Measurements from ENCODE around the gene C16orf89. TPM values are rescaled to one million over a fixed set of nuclear protein-coding genes. Genes with fewer than 3 reads are reported as not detected.
A peak's percentile ranks its signal among the peaks of the same experiment; 100 is the strongest.

The C16orf89 gene
- total RNA-seq, 1 donor from 2014 or later, result 2.9 TPM

GRCh38 chr16:5016967-5017677 lies 48.6 kb downstream of the C16orf89 start:
- intact Hi-C loops (cut with micrococcal nuclease), result no loop called here
- no peak for DNase-seq
- peak; percentile 9 for ATAC-seq

GRCh38 chr16:5015887-5016286 lies 49.9 kb downstream of the C16orf89 start:
- no peak for ATAC-seq
- DNase-seq, result no peak
- intact Hi-C loops (cut with micrococcal nuclease), result no loop called here

GRCh38 chr16:5015351-5015750 lies 50.4 kb downstream of the C16orf89 start:
- no peak for DNase-seq
- intact Hi-C loops (cut with micrococcal nuclease), result no loop called here
- ATAC-seq, result no peak

DNA sequence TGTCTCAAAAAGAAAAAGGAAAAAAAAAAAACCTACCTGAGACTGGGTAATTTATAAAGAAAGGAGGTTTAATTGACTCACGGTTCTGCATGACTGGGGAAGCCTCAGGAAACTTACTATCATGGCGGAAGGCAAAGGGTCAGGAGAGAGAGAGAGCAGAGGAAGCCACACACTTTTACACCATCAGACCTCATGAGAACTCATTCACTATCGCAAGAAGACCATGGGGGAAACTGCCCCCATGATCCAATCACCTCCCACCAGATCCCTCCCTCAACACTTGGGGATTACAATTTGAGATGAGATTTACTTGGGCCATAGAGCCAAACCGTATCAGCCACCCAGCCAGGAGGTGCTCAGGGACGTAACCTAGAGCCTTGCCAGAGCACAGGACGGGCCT lies 52.9 kb downstream of the C16orf89 start:
- intact Hi-C loops (cut with micrococcal nuclease), result no loop called here
- ATAC-seq (no peak), DNase-seq (no peak)

DNA sequence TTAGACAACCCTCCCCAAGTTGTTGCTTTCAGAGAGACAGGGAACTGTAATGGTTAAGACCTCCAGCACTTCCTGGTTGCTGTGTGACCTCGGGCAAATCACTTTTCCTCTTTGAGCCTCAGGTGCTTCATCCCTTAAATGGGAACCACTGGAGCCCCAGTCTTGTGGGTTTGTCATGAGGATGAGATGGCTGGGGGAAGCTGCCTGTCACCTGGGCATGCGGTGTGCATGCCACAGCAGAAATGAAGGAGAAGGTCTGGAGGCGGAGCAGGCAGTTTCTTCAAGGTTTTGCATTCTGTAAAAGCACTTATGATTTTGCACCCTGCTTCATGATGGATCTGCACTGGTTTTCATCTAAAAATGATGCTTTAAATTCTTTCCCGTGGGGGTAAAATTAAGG lies 54.1 kb downstream of the C16orf89 start:
- ATAC-seq (no peak), DNase-seq (no peak)
- intact Hi-C loops (cut with micrococcal nuclease), result no loop called here

GRCh38 chr16:5010576-5011329 lies 55.0 kb downstream of the C16orf89 start:
- intact Hi-C loops (cut with micrococcal nuclease), result no loop called here
- ATAC-seq, result no peak
- no peak for DNase-seq

- intact Hi-C loops (cut with micrococcal nuclease), result no loop called here
Measured at GRCh38 chr16:5008311-5008731, 57.4 kb downstream of the C16orf89 start.

GRCh38 chr16:5007256-5007655 lies 58.5 kb downstream of the C16orf89 start:
- intact Hi-C loops (cut with micrococcal nuclease), result no loop called here
- DNase-seq (peak; percentile 7), ATAC-seq (no peak)

More at GRCh38 chr16:5008311-5008731, 57.4 kb downstream of the C16orf89 start:
- DNase-seq, result peak; percentile 9
- no peak for ATAC-seq

GRCh38 chr16:5006348-5007193 lies 59.2 kb downstream of the C16orf89 start:
- ATAC-seq (no peak), DNase-seq (no peak)
- intact Hi-C loops (cut with micrococcal nuclease), result no loop called here

DNA sequence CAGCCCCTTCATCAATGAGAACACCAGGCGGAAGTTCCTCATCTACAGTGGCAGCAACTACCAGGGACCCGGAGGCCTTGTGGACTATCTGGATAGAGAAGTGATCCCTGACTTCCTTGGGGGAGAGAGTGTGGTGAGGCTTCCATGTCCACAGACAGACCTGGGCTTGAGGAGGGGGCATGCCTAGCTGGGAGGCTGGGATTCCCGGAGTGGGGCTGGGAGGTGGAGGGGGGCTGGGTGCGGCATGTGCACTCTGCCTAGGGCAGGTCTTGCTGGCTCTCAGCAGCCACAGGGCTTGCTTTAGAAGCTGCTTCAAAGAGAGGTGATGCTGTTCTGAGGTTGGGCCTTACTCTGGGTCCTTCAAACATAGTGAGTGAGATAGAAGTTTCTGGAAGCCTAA lies 59.8 kb downstream of the C16orf89 start:
- no peak for DNase-seq
- no peak for ATAC-seq
- intact Hi-C loops (cut with micrococcal nuclease), result no loop called here

- intact Hi-C loops (cut with micrococcal nuclease), result no loop called here
- ATAC-seq (peak; percentile 12), DNase-seq (no peak)
Measured at GRCh38 chr16:5004311-5004710, 61.4 kb downstream of the C16orf89 start.

DNA sequence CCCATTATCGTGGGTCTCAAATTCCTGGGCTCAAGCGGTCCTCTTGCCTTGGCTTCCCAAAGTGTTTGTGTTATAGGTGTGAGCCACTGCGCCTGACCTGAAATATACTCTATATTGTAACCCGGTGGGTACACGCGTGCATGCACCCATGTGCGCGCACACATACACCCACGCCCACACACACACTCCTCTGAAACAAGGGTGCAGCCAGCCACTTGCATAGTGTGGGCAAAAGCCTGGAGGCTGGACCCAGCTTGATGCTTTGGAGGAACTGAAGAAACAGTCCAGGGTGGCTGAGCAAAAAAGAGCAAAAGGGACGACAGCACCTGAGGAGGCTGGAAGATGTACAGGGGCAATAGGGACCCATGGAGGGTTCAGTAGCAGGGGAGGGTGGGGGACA lies 61.9 kb downstream of the C16orf89 start:
- peak; percentile 52 for ATAC-seq
- intact Hi-C loops (cut with micrococcal nuclease), result no loop called here
- DNase-seq, result no peak

- DNase-seq (no peak), ATAC-seq (peak; percentile 62)
- intact Hi-C loops (cut with micrococcal nuclease), result no loop called here
Measured at GRCh38 chr16:5003211-5003610, 62.5 kb downstream of the C16orf89 start.

DNA sequence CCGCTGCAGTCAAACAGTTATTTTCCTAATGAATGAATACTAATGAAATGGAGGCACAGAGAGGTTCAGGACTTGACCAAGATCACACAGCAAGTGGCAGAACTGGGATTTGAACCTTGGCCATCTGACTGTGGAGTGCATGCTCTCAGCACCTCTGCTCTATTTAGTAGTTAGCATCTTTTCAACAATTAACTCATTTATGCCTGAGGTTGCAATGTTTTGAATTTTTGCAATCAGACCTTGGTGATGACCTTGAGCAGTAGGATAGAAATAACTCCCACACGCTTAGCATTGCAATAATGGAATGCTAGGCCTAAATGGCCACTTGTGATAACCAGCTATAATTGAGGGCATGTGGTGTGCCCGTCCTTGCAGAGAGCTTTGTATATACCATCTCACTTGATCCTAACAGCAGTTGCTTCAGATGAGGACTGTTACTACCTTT lies 63.0 kb downstream of the C16orf89 start:
- ATAC-seq (peak; percentile 84), DNase-seq (no peak)
- intact Hi-C loops (cut with micrococcal nuclease), result no loop called here

GRCh38 chr16:5001986-5002385 lies 63.8 kb downstream of the C16orf89 start:
- ATAC-seq (no peak), DNase-seq (no peak)
- intact Hi-C loops (cut with micrococcal nuclease), result no loop called here

GRCh38 chr16:5001571-5001970 lies 64.2 kb downstream of the C16orf89 start:
- no peak for ATAC-seq

DNA sequence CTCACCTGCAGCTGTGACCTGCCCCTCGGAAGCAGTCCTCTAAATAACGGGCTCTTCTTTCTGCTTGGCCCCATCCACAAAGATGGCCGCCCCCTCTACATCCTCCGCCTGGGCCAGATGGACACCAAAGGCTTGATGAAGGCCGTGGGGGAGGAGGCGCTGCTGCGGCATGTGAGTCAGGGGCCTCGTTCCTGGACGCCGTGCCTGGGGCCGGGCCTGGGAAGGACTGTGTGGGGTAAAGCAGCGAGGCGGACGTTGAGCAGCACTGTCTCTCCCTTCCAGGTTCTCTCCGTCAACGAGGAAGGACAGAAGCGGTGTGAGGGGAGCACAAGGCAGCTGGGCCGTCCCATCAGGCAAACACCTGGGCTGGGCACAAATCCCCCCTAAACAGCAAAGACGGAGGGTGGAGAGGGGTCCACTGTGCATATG lies 65.2 kb downstream of the C16orf89 start:
- no peak for DNase-seq
- intact Hi-C loops (cut with micrococcal nuclease), result no loop called here
- ATAC-seq, result no peak

More at GRCh38 chr16:5001571-5001970, 64.2 kb downstream of the C16orf89 start:
- no peak for DNase-seq
- intact Hi-C loops (cut with micrococcal nuclease), result no loop called here

DNA sequence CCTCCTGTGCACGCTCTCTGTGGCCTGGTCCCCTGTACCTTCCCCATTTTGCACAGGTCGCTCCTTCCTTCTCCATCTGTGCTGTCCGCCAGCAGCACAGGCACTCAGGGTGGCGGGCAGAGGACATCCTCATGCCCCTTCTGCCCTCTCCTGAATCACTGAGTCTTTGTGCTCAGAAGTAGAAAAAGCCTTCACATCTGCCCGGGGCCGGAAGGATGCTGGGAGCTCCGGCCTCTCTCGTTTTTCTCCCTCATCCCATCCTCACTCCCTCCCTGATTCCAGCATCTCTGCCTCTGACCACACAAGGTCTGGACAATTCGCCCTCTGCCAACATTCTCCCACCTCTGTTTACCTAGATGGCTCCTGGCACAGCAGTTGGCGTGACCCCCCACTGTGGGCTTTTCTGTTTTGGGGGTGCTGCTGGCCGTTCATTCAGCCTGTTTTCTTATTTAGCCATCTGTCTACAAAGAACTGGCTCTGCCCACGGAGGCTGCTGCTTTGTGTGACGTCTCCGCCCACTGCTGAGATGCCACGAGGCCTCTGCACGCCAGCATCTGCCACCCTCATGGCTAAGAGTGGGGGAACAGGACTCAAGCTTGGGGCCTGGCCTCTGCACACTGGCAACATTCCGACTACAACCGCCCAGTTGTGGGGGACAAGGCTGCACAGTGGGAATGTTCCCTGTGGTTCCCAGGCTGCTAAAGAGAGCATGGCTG lies 70.9 kb downstream of the C16orf89 start:
- no peak for ATAC-seq
- intact Hi-C loops (cut with micrococcal nuclease), result no loop called here
- DNase-seq, result no peak

Data from left ventricle myocardium superior (tissue), 1 donor.